ENCODE results near the gene CCDC40. TPM values are rescaled to one million over a fixed set of nuclear protein-coding genes. Genes with fewer than 3 reads are reported as not detected.

CCDC40 gene
- total and polyA plus RNA-seq, 2 donors (not counting 1 experiment from before 2014, with no cell fraction given) = 0.53 to 1.5 TPM

DNA sequence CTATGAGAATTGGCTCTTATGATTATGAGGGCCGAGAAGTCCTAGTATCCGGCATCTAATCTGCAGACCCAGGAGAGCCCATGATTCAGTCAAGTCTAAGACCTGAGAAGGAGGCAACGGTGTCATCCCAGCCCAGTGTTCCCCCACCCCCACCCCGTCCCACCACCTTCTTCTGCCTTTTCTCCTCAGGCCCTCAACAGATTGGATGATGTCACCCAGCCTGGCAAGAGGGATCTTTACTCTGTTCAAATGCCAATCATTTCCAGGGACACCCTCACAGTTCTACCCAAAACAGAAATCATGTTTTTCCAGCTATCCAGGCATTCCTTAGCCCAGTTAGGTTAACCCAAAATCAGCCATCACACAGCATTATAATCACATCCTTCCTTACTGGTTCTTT, 54.9 kb downstream of the CCDC40 start:
- Histone ChIP-seq H3K27ac (ENCODE audit: insufficient read depth, low read length) (no peak overlapping the region), H3K27me3 (ENCODE audit: control insufficient read depth, insufficient read depth, low read length) (peaks cover 4% of the 10 kb centered on the region), H3K4me1 (ENCODE audit: control insufficient read depth, extremely low read depth, insufficient read depth, low read length) (no peaks in the 10 kb centered on the region), H4K20me1 (ENCODE audit: control insufficient read depth, extremely low read depth, insufficient read depth, low read length) (no peaks in the 10 kb centered on the region), H3K9me3 (ENCODE audit: control insufficient read depth, insufficient read depth, low read depth, low read length) (no peaks in the 10 kb centered on the region), H3K4me2 (ENCODE audit: extremely low read depth, insufficient read depth, low read length) (no peak overlapping the region), H3K4me3 (replicated peaks in 1 of 4; ENCODE audit: control extremely low read depth in 1 of 4, insufficient read depth in 1 of 4, low read depth in 3 of 4, low read length in 4 of 4) (no peak overlapping the region), H3K9ac (ENCODE audit: insufficient read depth, low read length) (no peak overlapping the region), H3K79me2 (ENCODE audit: control insufficient read depth, insufficient read depth, low read length) (no peaks in the 10 kb centered on the region), H2AFZ (ENCODE audit: low read length) (no peak overlapping the region), H3K36me3 (ENCODE audit: control insufficient read depth, insufficient read depth, low read length) (no peaks in the 10 kb centered on the region)
- no peak for DNase-seq (ENCODE audit: low read depth in 2 of 2)
- TF ChIP-seq, protein P1, sequence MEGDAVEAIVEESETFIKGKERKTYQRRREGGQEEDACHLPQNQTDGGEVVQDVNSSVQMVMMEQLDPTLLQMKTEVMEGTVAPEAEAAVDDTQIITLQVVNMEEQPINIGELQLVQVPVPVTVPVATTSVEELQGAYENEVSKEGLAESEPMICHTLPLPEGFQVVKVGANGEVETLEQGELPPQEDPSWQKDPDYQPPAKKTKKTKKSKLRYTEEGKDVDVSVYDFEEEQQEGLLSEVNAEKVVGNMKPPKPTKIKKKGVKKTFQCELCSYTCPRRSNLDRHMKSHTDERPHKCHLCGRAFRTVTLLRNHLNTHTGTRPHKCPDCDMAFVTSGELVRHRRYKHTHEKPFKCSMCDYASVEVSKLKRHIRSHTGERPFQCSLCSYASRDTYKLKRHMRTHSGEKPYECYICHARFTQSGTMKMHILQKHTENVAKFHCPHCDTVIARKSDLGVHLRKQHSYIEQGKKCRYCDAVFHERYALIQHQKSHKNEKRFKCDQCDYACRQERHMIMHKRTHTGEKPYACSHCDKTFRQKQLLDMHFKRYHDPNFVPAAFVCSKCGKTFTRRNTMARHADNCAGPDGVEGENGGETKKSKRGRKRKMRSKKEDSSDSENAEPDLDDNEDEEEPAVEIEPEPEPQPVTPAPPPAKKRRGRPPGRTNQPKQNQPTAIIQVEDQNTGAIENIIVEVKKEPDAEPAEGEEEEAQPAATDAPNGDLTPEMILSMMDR (conservative IDR thresholded peaks at IDR 0.05 in 1 of 2, IDR thresholded peaks at IDR 0.05 in 1 of 2; ENCODE audit: low read depth in 1 of 2, low read length in 2 of 2) = no peak
- TF ChIP-seq EZH2 (IDR thresholded peaks at IDR 0.05; ENCODE audit: low read length, missing control alignments) = no peak

DNA sequence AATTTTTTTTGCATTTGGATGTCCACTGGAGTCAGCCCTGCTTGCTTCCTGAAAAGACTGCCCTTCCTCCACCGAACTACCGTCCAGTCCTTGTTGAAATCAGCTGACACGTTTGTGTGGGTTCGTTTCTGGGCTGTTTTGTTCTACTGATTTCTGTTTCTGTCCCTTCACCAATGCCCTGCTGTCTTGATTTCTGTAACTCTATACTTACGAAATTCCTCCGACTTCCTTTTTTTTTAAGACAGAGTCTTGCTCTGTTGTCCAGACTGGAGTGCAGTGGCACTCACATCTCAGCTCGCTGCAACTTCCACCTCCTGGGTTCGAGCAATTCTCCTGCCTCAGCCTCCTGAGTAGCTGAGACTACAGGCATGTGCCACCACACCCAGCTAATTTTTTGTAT, 56.5 kb downstream of the CCDC40 start:
- Histone ChIP-seq H3K79me2 (ENCODE audit: control insufficient read depth, insufficient read depth, low read length) (no peaks in the 10 kb centered on the region), H4K20me1 (ENCODE audit: control insufficient read depth, extremely low read depth, insufficient read depth, low read length) (no peaks in the 10 kb centered on the region), H3K4me1 (ENCODE audit: control insufficient read depth, extremely low read depth, insufficient read depth, low read length) (no peaks in the 10 kb centered on the region), H3K27ac (ENCODE audit: insufficient read depth, low read length) (no peak overlapping the region), H3K4me2 (ENCODE audit: extremely low read depth, insufficient read depth, low read length) (no peak overlapping the region), H2AFZ (ENCODE audit: low read length) (no peak overlapping the region), H3K4me3 (replicated peaks in 1 of 4; ENCODE audit: control extremely low read depth in 1 of 4, insufficient read depth in 1 of 4, low read depth in 3 of 4, low read length in 4 of 4) (no peak overlapping the region), H3K36me3 (ENCODE audit: control insufficient read depth, insufficient read depth, low read length) (no peaks in the 10 kb centered on the region), H3K9ac (ENCODE audit: insufficient read depth, low read length) (no peak overlapping the region), H3K9me3 (ENCODE audit: control insufficient read depth, insufficient read depth, low read depth, low read length) (no peaks in the 10 kb centered on the region), H3K27me3 (ENCODE audit: control insufficient read depth, insufficient read depth, low read length) (peaks cover 4% of the 10 kb centered on the region)
- no peak for DNase-seq (ENCODE audit: low read depth in 2 of 2)
- TF ChIP-seq, protein P1 (conservative IDR thresholded peaks at IDR 0.05 in 1 of 2, IDR thresholded peaks at IDR 0.05 in 1 of 2; ENCODE audit: low read depth in 1 of 2, low read length in 2 of 2) = no peak
- TF ChIP-seq EZH2 (IDR thresholded peaks at IDR 0.05; ENCODE audit: low read length, missing control alignments) = no peak

DNA sequence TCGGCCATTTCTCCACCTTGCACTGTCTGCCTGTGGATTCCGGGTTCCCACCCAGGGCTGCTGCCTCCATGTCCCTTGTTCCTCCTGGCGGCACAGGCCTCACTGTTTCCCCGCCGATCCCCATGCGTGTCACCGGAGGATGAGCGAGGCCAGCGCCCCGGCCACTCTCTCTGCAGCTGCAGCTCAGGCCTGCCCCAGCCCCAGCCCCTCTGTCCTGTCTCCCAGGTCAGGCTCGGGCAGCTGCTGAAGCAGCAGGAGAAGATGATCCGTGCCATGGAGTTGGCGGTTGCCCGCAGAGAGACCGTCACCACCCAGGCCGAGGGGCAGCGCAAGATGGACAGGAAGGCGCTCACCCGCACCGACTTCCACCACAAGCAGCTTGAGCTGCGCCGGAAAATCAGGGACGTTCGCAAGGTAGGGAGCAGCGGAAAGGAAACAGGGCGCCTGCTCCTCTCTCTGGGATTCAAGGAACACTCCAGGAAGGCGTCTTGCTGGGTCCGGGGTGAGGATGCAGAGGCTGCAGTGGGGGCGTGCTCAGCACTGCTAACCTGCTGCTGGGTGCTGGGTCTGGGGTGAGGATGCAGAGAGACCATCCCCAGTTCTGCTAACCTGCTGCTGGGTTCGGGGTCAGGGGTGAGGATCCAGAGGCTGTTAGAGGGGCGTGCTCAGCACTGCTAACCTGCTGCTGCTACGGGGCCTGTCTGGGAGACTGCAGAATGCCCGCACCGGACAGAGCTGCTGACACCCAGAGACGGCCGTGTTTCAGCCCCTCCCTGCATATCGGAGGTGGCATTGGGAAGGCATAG, 58.8 kb downstream of the CCDC40 start:
- Histone ChIP-seq H3K36me3 (ENCODE audit: control insufficient read depth, insufficient read depth, low read length) (no peaks in the 10 kb centered on the region), H3K27me3 (ENCODE audit: control insufficient read depth, insufficient read depth, low read length) (peaks cover 4% of the 10 kb centered on the region), H3K4me3 (replicated peaks in 1 of 4; ENCODE audit: control extremely low read depth in 1 of 4, insufficient read depth in 1 of 4, low read depth in 3 of 4, low read length in 4 of 4) (no peak overlapping the region), H3K9me3 (ENCODE audit: control insufficient read depth, insufficient read depth, low read depth, low read length) (no peaks in the 10 kb centered on the region), H3K4me2 (ENCODE audit: extremely low read depth, insufficient read depth, low read length) (no peak overlapping the region), H3K27ac (ENCODE audit: insufficient read depth, low read length) (no peak overlapping the region), H2AFZ (ENCODE audit: low read length) (no peak overlapping the region), H3K4me1 (ENCODE audit: control insufficient read depth, extremely low read depth, insufficient read depth, low read length) (no peaks in the 10 kb centered on the region), H3K79me2 (ENCODE audit: control insufficient read depth, insufficient read depth, low read length) (no peaks in the 10 kb centered on the region), H4K20me1 (ENCODE audit: control insufficient read depth, extremely low read depth, insufficient read depth, low read length) (no peaks in the 10 kb centered on the region), H3K9ac (ENCODE audit: insufficient read depth, low read length) (no peak overlapping the region)
- no peak for DNase-seq (ENCODE audit: low read depth in 2 of 2)
- TF ChIP-seq, protein P1 (conservative IDR thresholded peaks at IDR 0.05 in 1 of 2, IDR thresholded peaks at IDR 0.05 in 1 of 2; ENCODE audit: low read depth in 1 of 2, low read length in 2 of 2) = no peak
- no peak for TF ChIP-seq EZH2 (IDR thresholded peaks at IDR 0.05; ENCODE audit: low read length, missing control alignments)

Data from fibroblast of lung (primary cell).